GM19468 (cell line): ENCODE data around the gene UNC45A.

ENCODE experiments used
- ATAC-seq: cut with Tn5 transposase; IDR thresholded peaks from one replicate; pipeline ENCODE4 v1.9.1; 2021; ENCODE audit warnings: mild to moderate bottlenecking, moderate library complexity, moderate number of reproducible peaks; ENCODE audit not compliant: unreplicated experiment; ENCODE audit errors: extremely low read depth

UNC45A gene

DNA sequence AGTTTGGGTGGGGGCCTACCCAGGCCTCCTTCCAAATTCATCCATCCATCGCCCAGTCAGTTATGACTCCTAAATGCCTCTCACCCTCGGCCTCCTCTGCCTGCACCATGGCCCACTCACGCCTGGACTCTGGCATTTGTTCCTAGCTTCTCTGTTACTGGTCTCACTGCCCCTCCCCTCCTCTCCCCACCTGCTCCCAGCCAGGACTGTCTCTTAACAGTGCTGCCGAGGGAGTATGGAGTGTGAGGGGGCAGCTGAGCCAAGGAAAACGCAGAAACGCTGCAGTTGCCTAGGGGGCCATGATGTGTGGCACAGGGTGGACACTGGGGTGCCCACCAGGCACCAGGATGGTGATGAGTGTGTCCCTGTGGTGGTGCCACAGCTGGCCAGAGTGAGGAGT, 22.7 kb downstream of the UNC45A start:
- ATAC-seq, result no peak

DNA sequence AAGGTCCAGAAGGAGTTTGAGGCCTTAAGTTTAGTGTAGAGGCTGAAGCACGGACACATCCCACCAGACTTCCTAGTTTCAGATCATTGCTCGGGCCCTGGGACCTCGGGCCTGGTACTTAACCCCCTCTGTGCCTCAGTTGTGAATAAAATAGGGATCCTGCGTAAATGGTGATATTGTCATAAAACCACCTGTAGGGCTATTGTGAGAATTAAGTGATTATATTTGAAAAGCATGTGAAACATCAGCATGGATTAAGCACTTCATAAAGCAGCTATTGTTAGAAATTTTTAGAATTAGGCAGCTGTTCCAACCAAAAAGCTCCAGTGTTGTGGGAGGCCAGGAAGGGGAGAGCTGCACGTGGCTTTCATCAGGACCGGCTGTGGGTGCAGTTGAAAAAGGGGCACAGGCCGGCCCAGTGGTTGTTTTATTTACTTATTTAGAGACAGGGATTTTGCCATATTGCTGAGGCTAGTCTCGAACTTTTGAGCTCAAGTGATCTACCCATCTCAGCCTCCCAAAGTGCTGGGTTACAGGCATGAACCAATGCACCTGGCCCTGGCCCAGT, 24.0 kb downstream of the UNC45A start:
- ATAC-seq, result no peak

DNA sequence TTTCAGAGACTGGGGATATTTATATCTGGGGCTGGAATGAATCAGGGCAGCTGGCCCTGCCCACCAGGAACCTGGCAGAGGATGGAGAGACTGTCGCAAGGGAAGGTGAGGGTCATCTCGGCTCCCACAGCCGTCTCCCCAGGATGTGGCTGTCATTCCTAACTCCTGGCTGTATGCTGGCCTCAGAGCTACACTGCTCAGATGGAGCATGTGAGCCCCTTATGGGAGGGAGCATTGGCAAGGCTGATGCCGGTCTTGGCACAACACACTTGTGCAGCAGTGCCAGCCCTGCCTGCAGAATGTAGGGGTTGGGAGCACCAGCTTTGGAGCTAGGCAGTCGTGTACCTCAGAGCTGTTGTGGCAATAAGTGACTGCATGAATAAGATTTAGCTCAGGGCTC, 24.8 kb downstream of the UNC45A start:
- no peak for ATAC-seq

DNA sequence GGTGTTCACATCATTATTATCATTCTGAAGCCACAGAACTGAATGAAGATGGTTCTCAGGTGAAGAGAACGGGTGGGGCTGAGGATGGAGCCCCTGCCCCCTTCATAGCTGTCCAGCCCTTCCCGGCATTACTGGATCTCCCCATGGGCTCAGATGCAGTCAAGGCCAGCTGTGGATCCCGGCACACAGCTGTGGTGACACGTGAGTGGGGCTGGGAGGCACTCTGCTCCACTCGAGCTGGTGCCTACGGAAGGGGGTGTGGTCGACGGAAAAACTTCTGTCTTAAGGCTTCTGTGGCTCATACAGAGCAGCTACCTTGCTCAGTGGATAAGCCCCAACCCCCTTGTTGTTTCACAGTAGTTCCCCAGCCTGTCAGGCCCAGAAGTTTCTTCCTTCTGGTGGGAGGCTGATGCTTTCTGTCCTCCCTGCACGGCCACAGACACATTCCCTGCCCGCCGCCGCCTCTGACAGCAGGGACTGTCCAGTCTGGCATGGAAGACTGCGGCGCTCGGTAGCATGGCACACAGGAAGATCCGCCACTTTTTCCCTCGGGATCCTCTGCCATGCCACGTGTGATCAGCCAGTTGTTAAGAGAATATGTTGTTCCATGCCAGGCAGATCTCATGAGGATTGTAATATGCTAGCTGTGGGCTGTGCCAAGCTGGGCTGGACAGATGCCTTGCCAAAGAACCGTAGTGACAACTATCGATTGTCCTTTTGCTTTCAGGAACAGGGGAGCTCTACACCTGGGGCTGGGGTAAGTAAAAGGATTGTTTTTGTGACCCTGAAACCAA, 25.4 kb downstream of the UNC45A start:
- no peak for ATAC-seq

DNA sequence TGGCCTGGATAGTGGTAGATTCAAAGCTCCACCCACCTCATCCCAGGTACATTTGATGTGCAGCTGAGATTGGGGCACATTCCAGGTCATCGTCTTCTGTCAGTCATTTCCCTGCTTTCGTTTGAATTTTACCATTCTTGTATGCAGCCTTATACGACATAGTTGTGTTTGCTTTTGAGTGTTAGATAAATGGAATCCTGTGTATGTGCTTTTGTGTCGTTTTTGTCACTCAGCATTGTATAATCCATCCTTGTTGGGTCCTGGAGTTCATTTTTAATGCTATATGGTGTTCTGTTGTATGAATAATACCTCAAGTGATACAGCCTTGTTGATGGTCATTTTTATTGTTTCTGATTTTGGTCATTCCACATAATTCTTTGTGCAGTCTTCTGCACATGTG, 26.9 kb downstream of the UNC45A start:
- no peak for ATAC-seq

DNA sequence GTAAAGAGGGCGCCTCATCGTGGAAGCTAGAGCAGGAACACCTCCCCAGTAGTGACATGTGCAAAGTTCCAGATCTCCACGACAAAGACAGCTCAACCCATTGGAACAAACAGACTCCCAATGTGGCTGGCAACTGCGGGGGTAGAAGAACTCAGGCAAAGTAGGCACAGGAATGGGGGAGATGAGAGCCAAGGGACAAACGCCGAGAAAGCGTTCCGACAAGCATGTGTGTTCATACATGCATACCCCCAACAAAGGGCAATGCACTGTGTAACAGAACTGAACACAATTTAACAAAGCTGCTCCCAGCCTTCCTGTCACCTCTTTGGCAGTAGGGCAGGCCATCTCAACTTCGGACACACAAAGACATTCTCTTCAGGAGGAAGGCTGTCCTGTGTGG, 31.2 kb downstream of the UNC45A start:
- no peak for ATAC-seq

DNA sequence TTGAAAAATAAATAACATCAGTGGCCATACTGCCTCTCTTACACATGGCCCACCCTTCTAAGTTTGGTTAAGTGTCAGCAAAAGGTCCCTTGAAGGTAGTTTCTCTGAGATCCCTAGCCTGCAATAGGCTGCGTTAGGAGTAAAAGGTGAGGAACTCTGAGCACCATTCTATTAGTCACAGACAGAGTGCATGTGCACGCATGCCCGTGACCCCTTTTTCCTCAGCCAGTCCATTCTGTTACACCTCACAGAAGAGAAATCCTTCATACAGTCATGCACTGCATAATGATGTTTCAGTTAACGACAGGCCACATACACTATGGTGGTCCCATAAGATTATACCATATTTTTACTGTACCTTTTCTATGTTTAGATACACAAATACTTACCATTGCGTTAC, 32.1 kb downstream of the UNC45A start:
- no peak for ATAC-seq

DNA sequence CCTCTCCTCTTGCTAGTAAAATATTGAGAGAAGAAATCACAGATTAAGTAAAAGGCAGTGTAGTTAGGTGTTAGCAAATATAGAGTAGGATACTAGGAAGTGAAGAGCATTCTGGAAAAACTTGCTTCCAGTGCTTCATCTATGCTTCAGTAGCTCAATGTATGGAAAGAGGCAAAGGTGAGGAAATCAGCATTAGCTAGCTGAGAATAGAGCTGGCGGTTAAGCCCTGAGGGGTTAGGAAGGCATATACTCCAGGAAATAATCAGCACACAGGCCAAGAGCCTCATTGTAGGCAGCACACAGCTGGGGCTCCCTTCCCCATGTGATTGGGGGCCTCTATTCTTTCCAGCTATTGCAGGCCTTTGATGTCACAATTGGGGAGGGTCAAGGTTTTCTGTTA, 33.3 kb downstream of the UNC45A start:
- no peak for ATAC-seq

DNA sequence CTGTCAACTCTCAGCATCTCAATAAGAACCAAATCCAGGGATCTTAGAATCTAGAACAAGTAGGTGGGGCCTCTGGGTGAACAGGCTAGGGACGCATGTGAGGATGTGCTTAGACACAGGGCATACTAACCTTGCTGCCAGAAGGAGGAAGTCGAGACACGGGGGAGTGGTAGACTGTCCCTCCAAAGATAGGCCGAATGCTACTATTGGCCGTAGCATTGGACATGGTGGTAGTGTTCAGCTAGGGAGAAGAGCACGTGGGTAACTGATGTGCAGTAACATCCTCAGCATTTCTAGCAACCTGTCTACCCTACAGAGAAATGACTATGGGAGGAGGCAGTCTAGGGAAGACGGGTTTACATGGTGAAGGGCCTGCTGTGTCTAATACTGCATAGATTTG, 35.2 kb downstream of the UNC45A start:
- no peak for ATAC-seq

DNA sequence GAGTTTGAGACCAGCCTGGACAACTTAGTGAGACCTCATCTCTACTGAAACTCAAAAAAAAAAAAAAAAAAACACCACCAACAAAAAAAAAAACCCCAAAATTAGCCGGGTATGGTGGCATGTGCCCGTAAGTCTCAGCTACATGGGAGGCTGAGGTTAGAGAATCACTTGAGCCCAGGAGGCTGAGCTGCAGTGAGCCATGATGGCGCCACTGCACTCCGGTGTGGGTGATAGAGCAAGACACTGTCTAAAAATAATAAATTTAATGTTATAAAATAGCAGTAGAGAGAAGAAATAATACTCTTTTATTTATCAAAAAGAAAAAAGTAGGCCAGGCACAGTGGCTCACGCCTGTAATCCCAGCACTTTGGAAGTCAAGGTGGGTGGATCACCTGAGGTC, 37.0 kb downstream of the UNC45A start:
- no peak for ATAC-seq

DNA sequence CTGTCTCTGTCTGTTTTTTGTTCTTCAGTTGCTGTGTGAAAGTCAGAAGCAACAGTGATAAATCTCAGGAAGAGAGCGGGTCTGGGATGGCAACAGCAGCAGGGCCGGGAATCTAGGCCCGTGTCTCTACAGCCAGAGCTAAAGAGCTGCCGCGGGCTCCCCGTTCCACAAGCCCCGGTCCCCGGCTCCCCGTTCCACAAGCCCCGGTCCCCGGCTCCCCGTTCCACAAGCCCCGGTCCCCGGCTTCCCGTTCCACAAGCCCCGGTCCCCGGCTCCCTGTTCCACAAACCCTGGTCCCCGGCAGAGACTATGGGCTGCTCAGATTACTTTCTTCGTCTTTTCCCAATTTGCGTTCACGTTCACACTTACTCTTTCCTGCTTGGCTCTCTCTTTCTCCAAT, 39.1 kb downstream of the UNC45A start:
- no peak for ATAC-seq

DNA sequence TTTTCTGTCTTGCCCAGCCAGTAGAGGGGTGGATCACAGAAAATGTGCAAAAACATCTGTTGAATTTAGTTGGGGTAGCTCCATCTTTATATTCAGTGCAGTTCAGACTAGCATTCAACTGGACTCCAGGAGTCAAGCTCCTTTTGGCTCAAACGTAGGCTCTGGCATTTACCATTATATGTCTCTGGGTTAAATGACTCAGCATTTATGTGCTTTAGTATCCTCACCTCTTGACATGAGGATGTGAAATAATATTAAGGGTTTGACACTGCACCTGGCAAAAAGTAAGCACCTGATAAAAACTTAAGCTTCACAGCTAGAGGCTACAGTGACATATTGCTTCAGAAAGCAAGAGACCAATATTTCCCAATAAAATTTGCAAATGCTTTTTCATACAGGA, 44.5 kb downstream of the UNC45A start:
- no peak for ATAC-seq

DNA sequence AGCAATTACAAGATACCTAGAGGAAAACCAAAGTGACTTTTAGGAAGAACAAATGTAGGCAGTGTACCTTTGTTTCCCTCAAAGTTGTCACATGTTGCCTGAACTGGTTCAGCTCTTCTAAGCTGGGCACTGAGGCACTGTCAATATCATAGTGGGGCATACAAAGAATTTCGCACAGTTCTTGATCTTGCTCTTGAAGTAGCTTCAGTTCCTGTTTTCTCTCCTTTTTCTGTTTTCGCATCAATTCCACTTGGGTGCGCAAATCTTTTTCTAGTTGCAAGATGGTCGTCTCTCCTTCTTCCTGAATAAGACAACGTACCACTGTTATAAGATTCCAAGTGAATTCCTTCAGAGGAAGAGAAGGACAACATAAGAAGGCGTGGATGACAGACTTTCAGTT, 46.6 kb downstream of the UNC45A start:
- peak; percentile 55 for ATAC-seq

DNA sequence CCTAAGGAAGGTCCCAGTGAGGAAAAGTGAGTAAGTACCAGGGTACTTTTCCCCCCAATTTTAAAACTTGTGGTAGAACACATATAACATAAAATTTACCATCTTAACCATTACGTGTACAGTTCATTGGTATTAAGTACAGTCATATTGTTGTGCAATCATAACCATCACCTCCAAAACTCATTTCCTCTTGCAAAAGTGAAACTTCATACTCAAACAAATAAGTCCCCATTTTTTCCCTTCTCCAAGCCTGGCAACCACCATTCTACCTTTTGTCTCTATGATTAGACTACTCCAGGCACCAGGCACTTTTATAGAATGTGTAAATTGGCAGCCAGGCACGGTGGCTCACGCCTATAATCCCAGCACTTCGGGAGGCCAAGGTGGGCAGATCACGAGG, 47.0 kb downstream of the UNC45A start:
- ATAC-seq, result peak; percentile 36

DNA sequence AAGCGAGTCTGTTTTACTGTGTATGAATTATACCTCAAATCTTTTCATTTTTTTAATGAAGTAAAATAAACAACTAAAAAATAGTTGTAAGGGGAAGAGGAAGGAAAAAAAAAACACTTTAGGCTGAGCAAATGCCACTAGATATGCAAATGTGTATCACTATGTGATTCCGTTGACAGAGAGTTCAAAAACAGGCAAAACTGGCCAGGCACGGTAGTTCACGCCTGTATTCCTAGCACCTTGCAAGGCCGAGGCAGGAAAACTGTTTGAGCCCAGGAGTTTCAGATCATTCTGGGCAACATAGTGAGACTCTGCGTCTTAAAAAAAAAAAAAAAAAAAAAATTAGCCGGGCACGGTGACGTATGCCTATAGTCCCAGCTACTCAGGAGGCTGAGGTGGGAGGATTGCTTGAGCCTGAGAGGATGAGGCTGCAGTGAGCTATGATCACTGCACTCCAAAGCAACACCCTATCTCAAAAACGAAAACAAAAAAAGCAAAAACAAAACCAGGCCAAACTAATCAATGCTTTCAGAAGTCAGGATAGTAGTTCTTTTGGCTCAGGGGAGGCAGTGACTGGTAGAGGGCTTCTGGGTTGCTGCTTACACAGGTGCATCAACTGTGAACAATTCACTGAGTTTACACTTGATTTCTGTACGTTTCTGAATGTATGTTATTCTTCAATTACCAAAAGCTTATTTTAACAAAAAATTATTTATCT, 51.9 kb downstream of the UNC45A start:
- ATAC-seq, result peak; percentile 32

DNA sequence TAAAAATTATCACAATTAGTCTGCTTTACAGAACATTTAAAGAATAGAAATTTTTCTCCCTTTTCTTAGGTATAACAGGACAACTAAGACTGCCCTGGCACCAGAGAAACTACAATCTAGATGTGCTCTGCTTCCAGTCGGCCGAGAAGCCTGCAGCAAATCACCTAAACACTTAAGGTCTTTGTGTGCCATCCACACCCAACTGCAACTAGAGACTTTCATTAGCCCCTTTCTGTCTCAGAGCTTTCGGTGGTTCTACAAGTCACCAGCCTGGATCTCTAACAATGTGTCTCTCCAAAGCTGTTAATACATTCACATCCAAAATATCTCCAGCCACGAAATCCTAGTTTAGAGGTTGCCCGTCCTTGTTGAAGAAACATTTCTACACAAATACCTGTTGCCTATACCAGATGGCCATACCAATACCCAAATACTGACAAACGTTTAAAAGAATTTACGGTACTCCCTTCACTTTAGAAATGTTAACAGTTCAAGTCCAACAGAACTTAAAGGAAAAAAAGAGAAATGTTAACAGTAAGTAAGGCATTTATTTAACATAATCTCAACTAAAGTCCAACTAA, 52.6 kb downstream of the UNC45A start:
- no peak for ATAC-seq

DNA sequence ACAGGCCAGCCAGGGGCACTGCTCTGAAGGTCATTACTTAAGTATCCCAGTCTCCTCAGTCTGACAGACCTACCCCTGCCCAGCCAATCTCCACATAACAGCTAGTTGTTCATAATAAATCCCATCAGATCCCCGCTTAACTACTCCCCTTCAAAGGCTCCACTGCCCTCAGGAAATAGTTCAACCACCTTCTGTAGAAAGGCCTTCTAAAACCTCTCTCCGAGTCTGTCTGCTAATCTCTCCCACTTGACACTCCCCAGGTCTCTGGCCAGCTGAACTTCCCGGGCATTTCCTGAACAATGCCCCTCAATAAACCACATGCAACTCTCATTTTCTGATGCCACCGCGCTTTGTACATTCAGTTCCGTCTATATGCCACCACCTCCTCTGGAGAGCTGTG, 53.2 kb downstream of the UNC45A start:
- no peak for ATAC-seq

DNA sequence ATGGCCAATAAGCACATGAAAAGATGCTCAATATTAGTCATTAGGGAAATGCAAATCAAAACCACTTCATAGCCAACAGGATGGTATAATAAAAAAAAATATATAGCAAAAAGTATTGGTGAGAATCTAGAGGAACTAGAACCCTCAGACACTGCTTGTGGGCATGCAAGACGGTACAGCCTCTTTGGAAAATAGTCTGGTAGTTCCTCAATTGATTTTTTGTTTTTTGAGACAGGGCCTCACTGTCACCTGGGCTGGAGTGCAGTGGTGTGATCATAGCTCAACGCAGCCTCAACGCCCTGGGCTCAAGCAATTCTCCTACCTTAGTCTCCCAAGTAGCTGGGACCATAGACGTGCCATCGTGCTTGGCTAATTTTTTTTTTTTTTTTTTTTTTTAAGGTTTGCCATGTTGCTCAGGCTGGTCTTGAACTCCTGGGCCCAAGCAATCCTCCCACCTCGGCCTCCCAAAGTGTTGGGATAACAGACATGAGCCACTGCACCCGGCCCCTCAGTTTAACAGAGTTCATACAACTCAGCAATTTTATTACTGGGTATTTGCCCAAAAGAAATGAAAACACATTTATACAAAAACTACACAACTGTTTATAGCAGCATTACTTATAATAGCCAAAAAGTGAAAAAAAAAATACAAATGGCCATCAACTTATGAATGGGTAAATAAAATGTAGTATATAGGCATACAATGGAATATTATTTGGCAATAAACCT, 54.1 kb downstream of the UNC45A start:
- no peak for ATAC-seq

DNA sequence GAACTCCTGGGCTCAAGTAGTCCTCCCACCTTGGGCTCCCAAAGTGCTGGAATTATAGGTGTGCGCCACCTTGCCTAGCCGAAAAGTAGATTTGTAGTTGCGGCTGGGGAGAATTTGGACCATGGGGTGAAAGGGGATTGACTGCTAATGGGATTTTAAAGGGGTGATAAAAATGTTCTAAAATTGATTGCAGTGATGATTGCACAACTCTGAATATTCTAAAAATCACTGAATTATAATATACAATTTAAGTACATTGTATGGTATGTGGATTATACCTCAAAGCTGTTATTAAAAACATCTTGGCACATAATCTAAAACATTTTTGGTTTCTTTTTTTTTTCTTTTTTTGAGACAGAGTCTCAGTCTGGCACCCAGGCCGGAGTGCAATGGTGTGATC, 55.4 kb downstream of the UNC45A start:
- no peak for ATAC-seq

DNA sequence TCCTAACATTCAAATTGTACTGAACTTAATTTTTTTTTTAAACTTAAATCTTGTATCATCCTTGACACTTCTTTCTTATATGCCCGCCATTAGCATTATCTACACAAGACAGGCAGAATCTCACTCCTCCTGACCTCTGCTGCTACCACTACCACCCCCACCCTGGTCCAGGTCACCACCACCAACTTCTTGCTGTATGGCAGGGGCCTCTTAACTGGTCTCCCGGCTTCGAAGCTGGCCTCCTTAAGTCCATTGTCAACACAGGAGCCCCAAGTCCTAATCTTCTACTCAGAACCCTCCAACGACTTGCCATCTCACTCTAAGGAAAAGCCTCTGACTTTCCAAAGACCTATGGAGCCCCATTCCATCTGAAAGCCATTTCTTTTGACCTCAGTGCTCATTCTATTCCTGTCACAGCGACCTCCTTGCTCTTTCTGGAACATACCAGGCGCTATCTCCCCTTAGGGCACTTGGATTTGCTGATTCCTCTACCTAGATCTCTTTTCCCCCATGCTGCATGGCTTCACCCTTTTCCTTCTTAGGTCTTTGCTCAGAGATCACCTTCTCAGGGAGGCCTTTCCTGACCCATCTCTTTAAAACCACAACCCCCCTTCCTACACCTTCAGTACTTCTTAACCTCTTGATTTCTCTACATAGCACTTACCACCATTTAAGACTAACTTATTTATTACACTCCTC, 56.7 kb downstream of the UNC45A start:
- no peak for ATAC-seq
